GM23338 (cell line): ENCODE measurements around the gene FRAS1. TPM values are rescaled to one million over a fixed set of nuclear protein-coding genes. Genes with fewer than 3 reads are reported as not detected.

ENCODE experiments used
- ATAC-seq: fragments of 200-7000 bp; cut with Tn5 transposase; 3 replicates; pipeline ENCODE4 v1.9.1; 2020
- DNase-seq: peaks from one replicate; pipeline ENCODE4 v3.0.0-alpha.2; 2015; ENCODE audit warnings: low spot score
- H2AFZ ChIP-seq: fragments of 200-600 bp; sonication (generic); 2 replicates; pipeline ENCODE4 v1.8.0; 2016; ENCODE audit warnings: antibody characterized with exemption, mild to moderate bottlenecking, moderate library complexity
- H3F3A ChIP-seq: fragments of 200-600 bp; sonication (generic); replicated peaks from 2 replicates; pipeline ENCODE4 v1.8.0; 2017; ENCODE audit warnings: antibody characterized with exemption, mixed run types, low read depth
- H3K27ac ChIP-seq: fragments of 200-600 bp; sonication (generic); 2 replicates; pipeline ENCODE4 v1.6.1; 2016; ENCODE audit warnings: low read depth
- H3K27me3 ChIP-seq: fragments of 200-600 bp; sonication (generic); 2 replicates; pipeline ENCODE4 v1.8.0; 2016; ENCODE audit warnings: mild to moderate bottlenecking, mixed run types, moderate library complexity; ENCODE audit not compliant: insufficient read depth
- H3K36me3 ChIP-seq: fragments of 200-600 bp; sonication (generic); 2 replicates; pipeline ENCODE4 v1.8.0; 2016; ENCODE audit warnings: mild to moderate bottlenecking; ENCODE audit not compliant: insufficient read depth
- H3K4me1 ChIP-seq: fragments of 200-600 bp; sonication (generic); 2 replicates; pipeline ENCODE4 v1.8.0; 2016; ENCODE audit warnings: mild to moderate bottlenecking, moderate library complexity; ENCODE audit not compliant: insufficient read depth
- H3K4me2 ChIP-seq: fragments of 200-600 bp; sonication (generic); 2 replicates; pipeline ENCODE4 v1.7.1; 2017; ENCODE audit warnings: mixed run types
- H3K4me3 ChIP-seq: fragments of 200-600 bp; sonication (generic); 2 replicates; pipeline ENCODE4 v1.6.1; 2016; ENCODE audit warnings: mixed run types
- H3K79me2 ChIP-seq: fragments of 200-600 bp; sonication (generic); replicated peaks from 2 replicates; pipeline ENCODE4 v1.8.0; 2017; ENCODE audit warnings: mild to moderate bottlenecking; ENCODE audit not compliant: insufficient read depth
- H3K9me2 ChIP-seq: fragments of 200-600 bp; sonication (generic); 2 replicates; pipeline ENCODE4 v1.8.0; 2017; ENCODE audit not compliant: insufficient read depth
- H4K20me1 ChIP-seq: fragments of 200-600 bp; sonication (generic); replicated peaks from 2 replicates; pipeline ENCODE4 v1.8.0; 2017; ENCODE audit warnings: mild to moderate bottlenecking; ENCODE audit not compliant: insufficient read depth
- H3K27ac Mint-ChIP-seq: 2 replicates; pipeline ENCODE4 v1.8.0; 2020; ENCODE audit warnings: inconsistent platforms, mild to moderate bottlenecking, moderate library complexity, mixed read lengths
- H3K27me3 Mint-ChIP-seq: 3 replicates; pipeline ENCODE4 v1.8.0; 2022; ENCODE audit warnings: low read depth, mild to moderate bottlenecking, moderate library complexity, mixed read lengths, inconsistent platforms; ENCODE audit not compliant: insufficient read depth, poor library complexity
- H3K36me3 Mint-ChIP-seq: 3 replicates; pipeline ENCODE4 v1.8.0; 2021; ENCODE audit warnings: low read depth, mild to moderate bottlenecking, inconsistent platforms, moderate library complexity, mixed read lengths
- H3K4me1 Mint-ChIP-seq: 3 replicates; pipeline ENCODE4 v1.8.0; 2020; ENCODE audit warnings: mild to moderate bottlenecking, inconsistent platforms, mixed read lengths
- H3K4me3 Mint-ChIP-seq: 3 replicates; pipeline ENCODE4 v1.8.0; 2021; ENCODE audit warnings: moderate library complexity, mild to moderate bottlenecking, inconsistent platforms, mixed read lengths
- H3K9me3 Mint-ChIP-seq: 3 replicates; pipeline ENCODE4 v1.8.0; 2020; ENCODE audit warnings: moderate library complexity, mild to moderate bottlenecking, inconsistent platforms, mixed read lengths
- CREB1 ChIP-seq: fragments of 250-450 bp; sonication (Bioruptor Pico); IDR thresholded peaks from 2 replicates; pipeline ENCODE4 v1.5.0; 2020; ENCODE audit warnings: low read depth, mild to moderate bottlenecking, moderate library complexity
- EZH2 ChIP-seq: fragments of 200-600 bp; sonication (generic); IDR thresholded peaks from one replicate; pipeline ENCODE4 v1.8.0; 2017; ENCODE audit warnings: antibody characterized with exemption, mild to moderate bottlenecking, low read depth; ENCODE audit not compliant: unreplicated experiment
- EZH2phosphoT487 ChIP-seq: fragments of 200-600 bp; sonication (generic); IDR thresholded peaks from one replicate; pipeline ENCODE4 v1.8.1; 2018; ENCODE audit warnings: antibody characterized with exemption; ENCODE audit not compliant: unreplicated experiment
- JUNB ChIP-seq: IDR thresholded peaks from one replicate; pipeline ENCODE4 v1.6.1; 2016; ENCODE audit warnings: antibody characterized with exemption; ENCODE audit not compliant: unreplicated experiment
- NANOG ChIP-seq: IDR thresholded peaks from 2 replicates; pipeline ENCODE4 v1.6.1; 2016; ENCODE audit warnings: antibody characterized with exemption, borderline replicate concordance
- POLR2AphosphoS5 ChIP-seq: IDR thresholded peaks from 2 replicates; pipeline ENCODE4 v1.6.1; 2016; ENCODE audit warnings: antibody characterized with exemption, low read depth
- STAT1 ChIP-seq: IDR thresholded peaks from one replicate; pipeline ENCODE4 v1.6.1; 2016; ENCODE audit warnings: antibody characterized with exemption; ENCODE audit not compliant: unreplicated experiment
- ZNF114 ChIP-seq: fragments of 250-450 bp; sonication (Bioruptor Pico); IDR thresholded peaks from 2 replicates; pipeline ENCODE4 v1.5.0; 2020; ENCODE audit warnings: mild to moderate bottlenecking, moderate library complexity
- ZNF331 ChIP-seq: fragments of 250-450 bp; sonication (Bioruptor Pico); IDR thresholded peaks from 2 replicates; pipeline ENCODE4 v1.5.0; 2020; ENCODE audit warnings: low read depth, mild to moderate bottlenecking, moderate library complexity
- polyA plus RNA-seq: library from polyadenylated mRNA; unstranded; fragments of >200 nt; fragmentation: Nextera tagmentation; extraction: Ambion mirVana; gene quantifications from 2 replicates; pipeline ENCODE4 v1.2.1, GENCODE V29; 2016
- total RNA-seq: library from RNA; depleted of rRNA; stranded (reverse); fragments of >200 nt; shearing (Covaris generic); gene quantifications from 2 replicates; pipeline ENCODE4 v1.2.3, GENCODE V29; 2014
- TF ChIP-seq, protein P1 (sequence below): fragments of 250-450 bp; sonication (Bioruptor Pico); IDR thresholded peaks from 2 replicates; pipeline ENCODE4 v1.5.0; 2020; ENCODE audit warnings: mild to moderate bottlenecking, moderate library complexity
- TF ChIP-seq, protein P2 (sequence below), 2 experiments: fragments of 200-600 bp in 1 of 2; sonication (generic) in 1 of 2; conservative IDR thresholded peaks; 2 replicates each; pipeline versions ENCODE4 v1.5.1 to v1.6.1; 2016 to 2017; ENCODE audit warnings: antibody characterized with exemption in 2 of 2, low read depth in 2 of 2, mild to moderate bottlenecking in 2 of 2, moderate library complexity in 1 of 2
- TF ChIP-seq, protein P3 (sequence below): IDR thresholded peaks from one replicate; pipeline ENCODE4 v1.6.1; 2018; ENCODE audit warnings: antibody characterized with exemption; ENCODE audit not compliant: unreplicated experiment
- TF ChIP-seq, protein P4 (sequence below): IDR thresholded peaks from 2 replicates; pipeline ENCODE4 v1.6.1; 2016; ENCODE audit warnings: antibody characterized with exemption

FRAS1 gene
- total and polyA plus RNA-seq, 2 experiments from 2014 or later, result 12.4 to 108 TPM

DNA sequence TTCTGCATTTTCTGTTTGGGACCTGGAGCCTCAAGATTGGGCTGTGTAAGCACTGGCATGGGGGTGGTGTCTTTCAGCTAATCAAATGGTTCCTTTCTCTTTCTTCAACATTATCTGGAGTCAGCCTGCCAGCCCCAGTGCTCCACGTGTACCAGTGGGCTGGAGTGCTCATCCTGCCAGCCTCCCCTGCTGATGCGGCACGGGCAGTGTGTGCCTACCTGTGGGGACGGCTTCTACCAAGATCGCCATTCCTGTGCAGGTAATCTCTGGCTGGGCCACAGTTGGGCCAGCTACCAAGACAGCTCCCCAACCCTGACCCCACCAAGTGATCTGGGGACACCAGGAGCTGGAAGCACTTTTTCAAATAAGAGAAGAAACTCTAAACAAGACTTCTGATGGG, 229.2 kb downstream of the FRAS1 start:
- H3K27me3 ChIP-seq, result no peaks in the 10 kb centered on the region
- no peaks in the 10 kb centered on the region; the same call in 1 of the 2 replicates for H4K20me1 ChIP-seq
- DNase-seq (no peak), ATAC-seq (no peak)
- no peak overlapping the region for H3K4me3 ChIP-seq
- Mint-ChIP-seq H3K4me3 (no peak overlapping the region), H3K36me3 (peaks cover 71% of the 10 kb centered on the region), H3K27ac (no peak overlapping the region), H3K27me3 (peaks cover 5% of the 10 kb centered on the region), H3K9me3 (no peaks in the 10 kb centered on the region), H3K4me1 (peaks cover 24% of the 10 kb centered on the region)
- no peaks in the 10 kb centered on the region for H3F3A ChIP-seq
- H3K27ac ChIP-seq, result no peak overlapping the region
- H3K36me3 ChIP-seq, result peaks cover 15% of the 10 kb centered on the region; the same call in 1 of the 2 replicates
- H3K4me2 ChIP-seq, result no peak overlapping the region
- no peaks in the 10 kb centered on the region for H3K79me2 ChIP-seq
- H2AFZ ChIP-seq, result no peak overlapping the region
- no peaks in the 10 kb centered on the region for H3K9me2 ChIP-seq
- no peaks in the 10 kb centered on the region for H3K4me1 ChIP-seq
- TF ChIP-seq, protein P1, sequence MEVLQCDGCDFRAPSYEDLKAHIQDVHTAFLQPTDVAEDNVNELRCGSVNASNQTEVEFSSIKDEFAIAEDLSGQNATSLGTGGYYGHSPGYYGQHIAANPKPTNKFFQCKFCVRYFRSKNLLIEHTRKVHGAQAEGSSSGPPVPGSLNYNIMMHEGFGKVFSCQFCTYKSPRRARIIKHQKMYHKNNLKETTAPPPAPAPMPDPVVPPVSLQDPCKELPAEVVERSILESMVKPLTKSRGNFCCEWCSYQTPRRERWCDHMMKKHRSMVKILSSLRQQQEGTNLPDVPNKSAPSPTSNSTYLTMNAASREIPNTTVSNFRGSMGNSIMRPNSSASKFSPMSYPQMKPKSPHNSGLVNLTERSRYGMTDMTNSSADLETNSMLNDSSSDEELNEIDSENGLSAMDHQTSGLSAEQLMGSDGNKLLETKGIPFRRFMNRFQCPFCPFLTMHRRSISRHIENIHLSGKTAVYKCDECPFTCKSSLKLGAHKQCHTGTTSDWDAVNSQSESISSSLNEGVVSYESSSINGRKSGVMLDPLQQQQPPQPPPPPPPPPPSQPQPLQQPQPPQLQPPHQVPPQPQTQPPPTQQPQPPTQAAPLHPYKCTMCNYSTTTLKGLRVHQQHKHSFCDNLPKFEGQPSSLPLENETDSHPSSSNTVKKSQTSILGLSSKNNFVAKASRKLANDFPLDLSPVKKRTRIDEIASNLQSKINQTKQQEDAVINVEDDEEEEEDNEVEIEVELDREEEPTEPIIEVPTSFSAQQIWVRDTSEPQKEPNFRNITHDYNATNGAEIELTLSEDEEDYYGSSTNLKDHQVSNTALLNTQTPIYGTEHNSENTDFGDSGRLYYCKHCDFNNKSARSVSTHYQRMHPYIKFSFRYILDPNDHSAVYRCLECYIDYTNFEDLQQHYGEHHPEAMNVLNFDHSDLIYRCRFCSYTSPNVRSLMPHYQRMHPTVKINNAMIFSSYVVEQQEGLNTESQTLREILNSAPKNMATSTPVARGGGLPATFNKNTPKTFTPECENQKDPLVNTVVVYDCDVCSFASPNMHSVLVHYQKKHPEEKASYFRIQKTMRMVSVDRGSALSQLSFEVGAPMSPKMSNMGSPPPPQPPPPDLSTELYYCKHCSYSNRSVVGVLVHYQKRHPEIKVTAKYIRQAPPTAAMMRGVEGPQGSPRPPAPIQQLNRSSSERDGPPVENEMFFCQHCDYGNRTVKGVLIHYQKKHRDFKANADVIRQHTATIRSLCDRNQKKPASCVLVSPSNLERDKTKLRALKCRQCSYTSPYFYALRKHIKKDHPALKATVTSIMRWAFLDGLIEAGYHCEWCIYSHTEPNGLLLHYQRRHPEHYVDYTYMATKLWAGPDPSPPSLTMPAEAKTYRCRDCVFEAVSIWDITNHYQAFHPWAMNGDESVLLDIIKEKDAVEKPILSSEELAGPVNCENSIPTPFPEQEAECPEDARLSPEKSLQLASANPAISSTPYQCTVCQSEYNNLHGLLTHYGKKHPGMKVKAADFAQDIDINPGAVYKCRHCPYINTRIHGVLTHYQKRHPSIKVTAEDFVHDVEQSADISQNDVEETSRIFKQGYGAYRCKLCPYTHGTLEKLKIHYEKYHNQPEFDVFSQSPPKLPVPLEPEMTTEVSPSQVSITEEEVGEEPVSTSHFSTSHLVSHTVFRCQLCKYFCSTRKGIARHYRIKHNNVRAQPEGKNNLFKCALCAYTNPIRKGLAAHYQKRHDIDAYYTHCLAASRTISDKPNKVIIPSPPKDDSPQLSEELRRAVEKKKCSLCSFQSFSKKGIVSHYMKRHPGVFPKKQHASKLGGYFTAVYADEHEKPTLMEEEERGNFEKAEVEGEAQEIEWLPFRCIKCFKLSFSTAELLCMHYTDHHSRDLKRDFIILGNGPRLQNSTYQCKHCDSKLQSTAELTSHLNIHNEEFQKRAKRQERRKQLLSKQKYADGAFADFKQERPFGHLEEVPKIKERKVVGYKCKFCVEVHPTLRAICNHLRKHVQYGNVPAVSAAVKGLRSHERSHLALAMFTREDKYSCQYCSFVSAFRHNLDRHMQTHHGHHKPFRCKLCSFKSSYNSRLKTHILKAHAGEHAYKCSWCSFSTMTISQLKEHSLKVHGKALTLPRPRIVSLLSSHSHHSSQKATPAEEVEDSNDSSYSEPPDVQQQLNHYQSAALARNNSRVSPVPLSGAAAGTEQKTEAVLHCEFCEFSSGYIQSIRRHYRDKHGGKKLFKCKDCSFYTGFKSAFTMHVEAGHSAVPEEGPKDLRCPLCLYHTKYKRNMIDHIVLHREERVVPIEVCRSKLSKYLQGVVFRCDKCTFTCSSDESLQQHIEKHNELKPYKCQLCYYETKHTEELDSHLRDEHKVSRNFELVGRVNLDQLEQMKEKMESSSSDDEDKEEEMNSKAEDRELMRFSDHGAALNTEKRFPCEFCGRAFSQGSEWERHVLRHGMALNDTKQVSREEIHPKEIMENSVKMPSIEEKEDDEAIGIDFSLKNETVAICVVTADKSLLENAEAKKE (CRISPR knock-in tag), result no peak
- TF ChIP-seq, protein P2, sequence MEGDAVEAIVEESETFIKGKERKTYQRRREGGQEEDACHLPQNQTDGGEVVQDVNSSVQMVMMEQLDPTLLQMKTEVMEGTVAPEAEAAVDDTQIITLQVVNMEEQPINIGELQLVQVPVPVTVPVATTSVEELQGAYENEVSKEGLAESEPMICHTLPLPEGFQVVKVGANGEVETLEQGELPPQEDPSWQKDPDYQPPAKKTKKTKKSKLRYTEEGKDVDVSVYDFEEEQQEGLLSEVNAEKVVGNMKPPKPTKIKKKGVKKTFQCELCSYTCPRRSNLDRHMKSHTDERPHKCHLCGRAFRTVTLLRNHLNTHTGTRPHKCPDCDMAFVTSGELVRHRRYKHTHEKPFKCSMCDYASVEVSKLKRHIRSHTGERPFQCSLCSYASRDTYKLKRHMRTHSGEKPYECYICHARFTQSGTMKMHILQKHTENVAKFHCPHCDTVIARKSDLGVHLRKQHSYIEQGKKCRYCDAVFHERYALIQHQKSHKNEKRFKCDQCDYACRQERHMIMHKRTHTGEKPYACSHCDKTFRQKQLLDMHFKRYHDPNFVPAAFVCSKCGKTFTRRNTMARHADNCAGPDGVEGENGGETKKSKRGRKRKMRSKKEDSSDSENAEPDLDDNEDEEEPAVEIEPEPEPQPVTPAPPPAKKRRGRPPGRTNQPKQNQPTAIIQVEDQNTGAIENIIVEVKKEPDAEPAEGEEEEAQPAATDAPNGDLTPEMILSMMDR (conservative IDR thresholded peaks at IDR 0.05; ENCODE audit: low read depth in 2 of 2), result no peak
- TF ChIP-seq ZNF114, result no peak
- TF ChIP-seq, protein P3, sequence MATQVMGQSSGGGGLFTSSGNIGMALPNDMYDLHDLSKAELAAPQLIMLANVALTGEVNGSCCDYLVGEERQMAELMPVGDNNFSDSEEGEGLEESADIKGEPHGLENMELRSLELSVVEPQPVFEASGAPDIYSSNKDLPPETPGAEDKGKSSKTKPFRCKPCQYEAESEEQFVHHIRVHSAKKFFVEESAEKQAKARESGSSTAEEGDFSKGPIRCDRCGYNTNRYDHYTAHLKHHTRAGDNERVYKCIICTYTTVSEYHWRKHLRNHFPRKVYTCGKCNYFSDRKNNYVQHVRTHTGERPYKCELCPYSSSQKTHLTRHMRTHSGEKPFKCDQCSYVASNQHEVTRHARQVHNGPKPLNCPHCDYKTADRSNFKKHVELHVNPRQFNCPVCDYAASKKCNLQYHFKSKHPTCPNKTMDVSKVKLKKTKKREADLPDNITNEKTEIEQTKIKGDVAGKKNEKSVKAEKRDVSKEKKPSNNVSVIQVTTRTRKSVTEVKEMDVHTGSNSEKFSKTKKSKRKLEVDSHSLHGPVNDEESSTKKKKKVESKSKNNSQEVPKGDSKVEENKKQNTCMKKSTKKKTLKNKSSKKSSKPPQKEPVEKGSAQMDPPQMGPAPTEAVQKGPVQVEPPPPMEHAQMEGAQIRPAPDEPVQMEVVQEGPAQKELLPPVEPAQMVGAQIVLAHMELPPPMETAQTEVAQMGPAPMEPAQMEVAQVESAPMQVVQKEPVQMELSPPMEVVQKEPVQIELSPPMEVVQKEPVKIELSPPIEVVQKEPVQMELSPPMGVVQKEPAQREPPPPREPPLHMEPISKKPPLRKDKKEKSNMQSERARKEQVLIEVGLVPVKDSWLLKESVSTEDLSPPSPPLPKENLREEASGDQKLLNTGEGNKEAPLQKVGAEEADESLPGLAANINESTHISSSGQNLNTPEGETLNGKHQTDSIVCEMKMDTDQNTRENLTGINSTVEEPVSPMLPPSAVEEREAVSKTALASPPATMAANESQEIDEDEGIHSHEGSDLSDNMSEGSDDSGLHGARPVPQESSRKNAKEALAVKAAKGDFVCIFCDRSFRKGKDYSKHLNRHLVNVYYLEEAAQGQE, result no peak
- no peak for TF ChIP-seq CREB1 (CRISPR knock-in tag)
- TF ChIP-seq STAT1, result no peak
- no peak for TF ChIP-seq ZNF331 (CRISPR knock-in tag)
- TF ChIP-seq POLR2AphosphoS5, result no peak
- no peak for TF ChIP-seq EZH2
- TF ChIP-seq NANOG, result no peak
- TF ChIP-seq JUNB, result no peak
- TF ChIP-seq EZH2phosphoT487, result no peak
- TF ChIP-seq, protein P4, sequence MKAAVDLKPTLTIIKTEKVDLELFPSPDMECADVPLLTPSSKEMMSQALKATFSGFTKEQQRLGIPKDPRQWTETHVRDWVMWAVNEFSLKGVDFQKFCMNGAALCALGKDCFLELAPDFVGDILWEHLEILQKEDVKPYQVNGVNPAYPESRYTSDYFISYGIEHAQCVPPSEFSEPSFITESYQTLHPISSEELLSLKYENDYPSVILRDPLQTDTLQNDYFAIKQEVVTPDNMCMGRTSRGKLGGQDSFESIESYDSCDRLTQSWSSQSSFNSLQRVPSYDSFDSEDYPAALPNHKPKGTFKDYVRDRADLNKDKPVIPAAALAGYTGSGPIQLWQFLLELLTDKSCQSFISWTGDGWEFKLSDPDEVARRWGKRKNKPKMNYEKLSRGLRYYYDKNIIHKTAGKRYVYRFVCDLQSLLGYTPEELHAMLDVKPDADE, result no peak
